HL-60 (cell line): Measurements from ENCODE around the gene ARMC2.

ENCODE experiments used
- POLR2AphosphoS5 ChIP-seq: IDR thresholded peaks from 2 replicates; pipeline ENCODE4 v1.6.1; 2012; ENCODE audit warnings: low read depth
- TF ChIP-seq, protein P1 (sequence below): IDR thresholded peaks from one replicate; pipeline ENCODE4 v1.5.1; 2011; ENCODE audit warnings: low read length, control low read depth, inconsistent platforms; ENCODE audit not compliant: insufficient read depth

DNA sequence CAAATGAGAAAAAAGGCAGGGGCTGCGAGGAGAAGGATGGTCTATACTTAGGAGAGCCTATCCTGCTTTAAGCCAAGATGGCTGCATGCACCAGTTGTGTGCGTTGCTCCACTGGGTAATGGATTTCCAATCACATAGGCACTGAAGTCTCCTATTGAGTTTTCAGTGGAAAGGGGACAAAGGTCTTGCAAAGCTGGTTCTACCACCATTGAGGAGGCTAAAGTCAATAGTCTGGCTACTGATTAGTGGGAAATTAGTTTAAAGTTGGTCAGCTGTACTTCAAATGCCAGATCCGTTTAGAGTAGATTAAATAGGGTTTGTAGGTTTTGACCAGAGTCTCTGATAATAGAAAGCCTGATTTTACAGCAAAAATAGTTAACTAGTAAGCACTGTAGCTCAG lies 141.5 kb downstream of the ARMC2 start:
- TF ChIP-seq, protein P1, sequence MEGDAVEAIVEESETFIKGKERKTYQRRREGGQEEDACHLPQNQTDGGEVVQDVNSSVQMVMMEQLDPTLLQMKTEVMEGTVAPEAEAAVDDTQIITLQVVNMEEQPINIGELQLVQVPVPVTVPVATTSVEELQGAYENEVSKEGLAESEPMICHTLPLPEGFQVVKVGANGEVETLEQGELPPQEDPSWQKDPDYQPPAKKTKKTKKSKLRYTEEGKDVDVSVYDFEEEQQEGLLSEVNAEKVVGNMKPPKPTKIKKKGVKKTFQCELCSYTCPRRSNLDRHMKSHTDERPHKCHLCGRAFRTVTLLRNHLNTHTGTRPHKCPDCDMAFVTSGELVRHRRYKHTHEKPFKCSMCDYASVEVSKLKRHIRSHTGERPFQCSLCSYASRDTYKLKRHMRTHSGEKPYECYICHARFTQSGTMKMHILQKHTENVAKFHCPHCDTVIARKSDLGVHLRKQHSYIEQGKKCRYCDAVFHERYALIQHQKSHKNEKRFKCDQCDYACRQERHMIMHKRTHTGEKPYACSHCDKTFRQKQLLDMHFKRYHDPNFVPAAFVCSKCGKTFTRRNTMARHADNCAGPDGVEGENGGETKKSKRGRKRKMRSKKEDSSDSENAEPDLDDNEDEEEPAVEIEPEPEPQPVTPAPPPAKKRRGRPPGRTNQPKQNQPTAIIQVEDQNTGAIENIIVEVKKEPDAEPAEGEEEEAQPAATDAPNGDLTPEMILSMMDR: no peak
- TF ChIP-seq POLR2AphosphoS5: no peak
